HG03196 (cell line): ENCODE measurements around the gene KIF14.
"Not testable (repeated sequence)": the region's sequence is repeated elsewhere in the genome, so short reads cannot be mapped to it uniquely, and the experiment has no call there.

Experiments used
- ATAC-seq: cut with Tn5 transposase; IDR thresholded peaks from one replicate; pipeline ENCODE4 v1.9.1; 2021; ENCODE audit not compliant: unreplicated experiment

The KIF14 gene

DNA sequence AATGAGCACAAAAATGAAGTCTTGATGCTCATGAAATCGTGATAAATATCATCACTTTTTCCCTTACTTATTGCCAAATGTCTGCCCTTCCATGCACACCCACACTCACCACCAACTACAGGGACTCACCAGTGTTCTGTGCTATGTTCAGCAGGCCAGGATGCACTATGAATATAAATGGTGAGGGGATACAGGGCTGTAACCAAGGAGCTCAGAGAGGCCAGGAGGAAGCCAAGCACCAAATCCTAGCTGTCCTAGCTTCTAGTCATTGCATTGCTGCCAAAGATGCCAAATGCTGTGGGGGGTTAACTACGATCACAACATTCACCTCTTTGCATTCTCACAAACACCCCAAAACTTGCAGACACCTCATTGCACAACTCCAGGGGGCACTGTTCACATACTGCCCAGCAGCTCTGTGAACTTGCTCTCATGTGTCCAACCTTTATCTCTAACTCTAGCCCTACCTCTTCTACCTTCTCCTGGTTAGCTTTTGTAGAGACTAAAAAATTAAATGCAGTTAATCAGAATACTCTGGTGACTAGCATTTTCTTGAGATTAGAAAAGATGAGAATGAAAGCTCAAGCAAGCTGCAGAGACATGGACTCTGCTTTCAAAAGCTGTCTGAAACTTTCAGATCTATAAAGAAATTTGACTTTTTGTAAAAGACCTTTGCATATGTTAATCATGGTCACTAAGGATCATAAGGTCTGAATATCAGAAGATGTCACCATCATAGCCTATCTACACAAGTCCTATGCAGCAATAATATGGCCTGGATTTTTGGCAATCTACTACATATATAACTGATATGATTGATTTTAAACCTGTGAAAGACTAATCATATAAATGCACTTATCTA, 13.9 kb upstream of the KIF14 start:
- ATAC-seq, result no peak

DNA sequence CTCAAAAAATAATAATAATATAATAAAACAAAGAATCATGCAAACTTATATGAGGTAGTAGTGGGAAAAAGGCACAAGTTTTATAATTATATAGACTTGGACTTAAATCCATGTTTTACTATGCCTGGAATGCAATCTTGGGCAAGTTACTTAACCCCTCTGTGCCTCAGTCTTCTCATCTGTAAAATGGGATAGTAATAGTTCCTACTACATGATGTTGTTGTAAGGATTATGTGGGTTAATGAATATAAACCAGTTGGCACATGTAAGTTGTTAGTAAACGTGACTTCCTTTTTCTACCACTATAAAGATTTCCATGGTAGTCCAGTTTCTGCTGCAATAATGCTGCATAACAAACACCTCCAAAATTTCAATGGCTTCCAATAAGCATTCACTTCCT, 10.8 kb upstream of the KIF14 start:
- ATAC-seq, result no peak

DNA sequence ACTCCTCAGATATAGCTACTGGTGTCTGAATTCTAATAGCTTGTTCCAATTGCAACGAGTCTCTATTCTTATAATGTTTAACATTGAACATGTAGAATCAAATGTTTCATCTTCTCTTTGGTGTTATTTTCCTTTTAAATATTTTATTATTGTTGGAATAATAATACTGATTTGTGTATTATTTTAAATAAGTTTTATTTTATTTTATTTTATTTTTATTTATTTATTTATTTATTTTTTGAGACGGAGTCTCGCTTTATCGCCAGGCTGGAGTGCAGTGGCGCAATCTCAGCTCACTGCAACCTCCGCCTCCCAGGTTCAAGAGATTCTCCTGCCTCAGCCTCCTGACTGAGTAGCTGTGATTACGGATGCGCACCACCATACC, 10.0 kb upstream of the KIF14 start:
- not testable (repeated sequence) for ATAC-seq

DNA sequence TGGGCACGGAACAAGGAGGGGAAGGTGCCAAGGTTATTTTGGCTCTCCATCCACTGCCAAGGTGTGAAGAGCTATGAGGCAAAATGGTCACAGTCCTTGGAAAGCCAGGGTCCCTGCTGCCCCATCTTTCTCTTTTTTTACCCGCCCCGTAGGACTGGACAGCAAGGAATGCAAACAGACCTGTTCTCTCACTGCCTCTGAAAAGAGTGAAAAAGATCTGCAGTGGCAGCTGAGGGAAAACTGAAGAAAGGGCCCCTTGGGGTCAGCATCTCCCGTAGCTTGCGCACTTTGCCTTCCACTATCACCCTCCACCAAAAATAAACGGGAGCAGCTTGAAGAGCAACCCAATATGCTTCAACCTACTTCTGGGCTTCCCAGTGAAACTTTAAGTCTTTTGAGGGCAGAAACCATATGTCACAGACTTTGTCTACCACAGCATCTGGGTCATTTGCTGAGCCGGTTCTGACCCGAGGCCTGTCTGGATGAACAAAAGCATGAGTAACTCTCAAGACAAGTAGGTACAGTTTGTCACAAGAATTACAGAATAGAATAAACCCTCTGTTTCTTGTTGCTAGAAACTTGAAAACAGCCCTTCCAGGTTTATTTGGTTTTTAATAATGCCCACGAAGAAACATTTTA, 9.4 kb upstream of the KIF14 start:
- ATAC-seq, result no peak

DNA sequence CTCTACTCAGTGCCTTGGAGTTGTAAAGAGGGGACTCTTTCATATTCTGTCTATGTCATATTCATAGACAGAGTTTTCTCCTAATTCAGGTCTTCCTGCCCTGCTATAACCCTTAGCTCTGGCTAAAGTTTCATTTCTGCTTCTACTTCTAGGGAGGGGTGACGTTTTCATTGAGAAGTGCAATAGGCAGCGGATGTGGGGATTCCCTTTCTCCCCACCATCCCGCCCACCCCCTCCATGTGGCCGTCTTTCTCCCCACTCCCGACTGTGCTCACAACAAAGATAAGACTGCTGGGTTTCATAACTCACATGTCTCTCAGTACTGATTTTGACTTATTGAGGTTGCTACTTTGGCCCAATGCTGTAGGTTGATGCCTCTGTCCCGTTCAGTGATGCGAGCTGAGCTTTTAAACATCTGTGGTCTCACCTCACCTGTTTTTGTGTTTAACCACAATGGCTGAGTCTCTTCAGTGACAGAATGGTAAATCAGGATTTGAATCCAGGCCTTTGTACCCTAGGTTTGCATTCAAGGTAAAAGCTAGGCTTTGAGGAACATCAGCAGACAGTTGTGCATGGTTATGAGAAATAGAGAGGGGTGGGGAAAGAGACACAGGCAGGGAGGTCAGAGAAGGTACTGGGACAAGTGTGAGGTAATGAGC, 7.8 kb upstream of the KIF14 start:
- ATAC-seq, result peak; percentile 56

DNA sequence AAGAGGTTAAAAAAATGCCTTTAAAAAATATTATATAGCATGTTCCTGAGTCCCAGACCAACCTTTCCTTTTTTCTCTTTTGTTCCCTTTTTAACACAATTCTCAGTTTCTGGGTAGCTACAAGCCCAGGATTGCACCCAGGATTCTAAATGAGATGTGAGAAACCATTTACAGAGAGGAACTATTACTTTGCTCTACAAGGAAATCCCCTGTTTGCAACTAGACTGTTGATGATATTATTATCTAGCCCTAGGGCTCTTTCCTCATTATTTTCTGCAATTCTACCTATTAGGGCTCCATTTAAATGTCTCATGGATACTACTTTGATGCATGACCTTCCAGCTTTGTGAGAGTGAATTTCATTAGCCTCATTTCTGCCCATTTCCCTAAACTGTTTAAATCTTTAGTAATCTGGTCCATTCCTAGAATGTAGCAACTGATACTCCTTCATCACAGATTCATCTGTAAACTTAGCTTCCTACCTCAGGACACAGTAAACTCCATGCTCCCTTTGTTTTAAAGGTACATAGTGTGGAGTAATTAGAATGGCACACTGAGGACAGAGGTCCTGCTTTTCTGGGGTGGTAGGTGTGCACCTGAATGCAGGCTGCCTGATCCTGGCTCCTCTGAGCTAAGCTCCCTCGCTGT, 7.1 kb upstream of the KIF14 start:
- peak; percentile 32 for ATAC-seq

DNA sequence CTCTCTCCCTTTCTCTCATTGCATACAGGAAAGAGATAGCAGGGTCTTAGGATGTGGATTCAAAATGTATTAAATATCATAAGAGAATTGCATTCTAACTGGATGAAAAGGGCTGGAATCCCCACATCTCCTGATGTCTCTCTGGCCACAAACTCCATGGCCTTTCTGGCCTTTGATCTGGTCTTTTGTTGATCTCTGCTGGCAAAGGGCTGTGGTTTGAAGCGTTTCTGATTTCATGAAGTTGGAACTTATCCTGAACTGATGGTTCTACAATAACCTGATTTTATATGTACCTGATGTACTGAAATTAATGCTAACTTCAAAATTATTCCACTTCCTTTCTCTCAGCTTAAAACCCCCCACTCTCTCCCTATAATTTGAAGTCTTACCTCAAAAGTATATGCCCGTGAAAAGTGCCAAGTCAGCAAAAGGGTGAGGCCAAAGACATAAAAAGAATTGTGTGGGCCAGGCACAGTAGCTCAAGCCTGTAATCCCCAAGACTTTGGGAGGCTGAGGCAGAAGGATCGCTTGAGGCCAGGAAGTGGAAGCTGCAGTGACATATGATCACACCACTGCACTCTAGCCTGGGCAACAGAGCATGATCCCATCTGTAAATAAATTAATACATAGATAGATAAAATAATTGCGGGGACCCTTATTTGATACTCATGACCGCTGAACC, 6.4 kb upstream of the KIF14 start:
- ATAC-seq, result no peak

DNA sequence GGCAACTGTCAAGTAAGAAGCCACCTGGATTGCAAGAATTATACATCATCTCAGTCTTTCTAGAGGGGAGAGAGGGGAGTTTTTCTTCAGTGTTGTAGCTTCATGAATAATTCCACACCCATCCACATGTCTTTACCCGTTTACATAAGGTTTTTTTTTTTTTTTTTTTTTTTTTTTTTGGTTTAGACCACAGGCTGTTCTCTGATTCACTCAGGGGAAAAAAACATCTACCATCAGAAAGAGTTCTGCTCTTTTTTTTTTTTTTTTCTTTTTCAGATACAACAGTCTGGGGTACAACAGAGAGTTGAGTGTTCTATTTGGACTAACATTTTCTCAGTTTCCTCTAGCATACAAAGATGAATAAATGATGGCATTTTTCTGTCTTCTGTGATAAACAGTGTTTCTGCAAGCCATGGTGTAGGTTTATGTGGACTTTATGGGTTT, 4.9 kb upstream of the KIF14 start:
- ATAC-seq, result no peak

DNA sequence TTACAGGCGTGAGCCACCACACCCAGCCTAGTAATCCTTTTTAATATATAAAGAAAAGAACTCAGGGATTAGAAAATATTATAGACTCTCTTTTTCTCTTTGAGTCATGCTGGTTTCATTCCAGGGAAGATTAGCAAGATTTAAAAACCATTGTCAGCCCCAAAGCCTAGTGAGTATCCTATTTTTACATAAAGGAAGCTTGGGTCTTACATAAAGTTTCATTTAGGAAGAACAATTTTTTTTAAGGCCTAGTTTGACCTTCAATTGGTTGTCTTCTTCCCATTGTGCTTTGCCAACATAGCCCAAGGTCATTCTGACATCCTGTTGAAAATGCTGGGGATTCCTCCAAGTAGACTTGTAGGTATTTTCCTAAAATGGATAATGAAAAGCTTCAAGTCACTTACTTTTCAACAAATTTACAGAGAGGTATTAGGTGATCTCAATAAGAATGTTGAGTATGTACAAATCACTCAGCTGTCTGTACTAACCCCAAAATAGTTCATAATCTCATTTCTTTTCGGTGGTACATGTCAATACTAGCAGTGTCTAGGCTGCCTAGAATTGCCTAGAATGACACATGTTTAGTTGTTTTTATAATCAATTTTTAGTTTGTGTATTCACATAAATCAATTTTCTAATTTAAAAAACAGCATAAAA, 4.3 kb upstream of the KIF14 start:
- no peak for ATAC-seq

DNA sequence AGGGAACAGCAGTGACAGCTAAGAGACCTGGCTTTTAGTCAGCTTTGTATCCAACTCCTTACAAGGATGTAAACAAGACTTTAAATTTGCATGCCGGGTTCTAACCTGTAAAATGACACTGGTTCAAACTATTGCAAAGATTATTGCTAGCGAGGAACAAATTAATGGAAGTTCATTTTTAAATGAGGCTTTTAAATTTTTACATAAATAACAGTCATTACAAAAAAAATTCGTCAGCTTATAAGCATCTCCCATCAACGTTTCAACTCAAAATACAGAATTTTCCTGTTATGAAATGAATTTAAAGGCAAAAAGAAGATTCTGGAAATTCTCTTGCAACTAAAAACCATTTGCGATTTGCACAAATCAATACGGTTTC, 668 bp downstream of the KIF14 start:
- no peak for ATAC-seq

DNA sequence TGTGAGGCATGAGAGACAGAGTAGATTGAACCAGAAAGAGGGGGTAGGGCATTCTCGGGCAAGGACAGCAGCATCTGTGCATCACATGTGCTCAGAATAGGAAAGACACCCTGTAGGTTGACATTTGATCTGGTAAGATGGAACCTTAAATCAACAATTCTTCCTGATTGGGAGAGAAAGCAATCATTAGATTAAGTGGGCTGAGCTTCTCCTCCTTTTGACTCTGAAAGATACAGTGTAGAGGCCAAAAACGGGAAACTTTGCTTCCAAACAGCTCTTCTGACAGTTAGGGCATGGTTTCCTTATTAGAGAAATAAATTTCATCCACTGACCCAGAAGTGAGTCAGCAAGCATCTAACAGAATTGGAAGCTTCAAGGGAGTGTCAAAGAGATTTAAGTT, 9.7 kb downstream of the KIF14 start:
- ATAC-seq, result no peak

DNA sequence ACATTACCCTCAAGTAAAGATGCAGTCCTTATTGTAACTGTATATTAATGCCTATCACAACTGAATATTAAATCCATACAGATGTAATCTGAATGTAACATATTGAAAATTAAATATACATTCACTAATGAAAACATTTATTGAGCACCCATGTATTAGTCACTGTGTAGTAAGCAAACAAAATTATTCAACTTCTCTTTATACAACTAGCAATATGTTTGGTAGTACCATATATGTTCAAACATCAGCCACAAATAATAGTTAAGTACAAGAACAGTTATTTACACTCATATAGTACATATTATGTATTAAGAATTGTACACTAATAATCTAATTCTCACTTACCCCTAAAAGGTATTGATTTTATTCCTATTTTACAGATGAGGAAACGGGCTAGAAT, 17.9 kb downstream of the KIF14 start:
- no peak for ATAC-seq

DNA sequence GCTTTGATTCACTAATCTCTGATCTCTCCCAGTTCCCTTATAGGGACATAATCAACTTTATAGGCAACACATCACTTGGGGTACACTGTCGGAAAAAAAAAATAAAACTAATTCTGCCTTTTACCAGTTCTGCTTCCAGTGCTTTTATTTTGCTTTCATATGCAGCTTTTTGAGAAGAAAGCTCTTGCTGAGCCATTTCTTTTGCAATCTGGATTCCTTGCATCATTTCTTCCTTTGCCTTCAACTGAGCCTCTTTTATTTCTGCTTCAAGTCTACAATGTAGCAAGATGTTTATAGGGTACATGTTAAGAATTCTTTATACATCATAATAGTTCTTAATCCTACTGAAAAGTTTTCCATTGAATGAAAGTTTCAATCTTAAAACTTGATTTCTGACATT, 30.6 kb downstream of the KIF14 start:
- ATAC-seq, result no peak

DNA sequence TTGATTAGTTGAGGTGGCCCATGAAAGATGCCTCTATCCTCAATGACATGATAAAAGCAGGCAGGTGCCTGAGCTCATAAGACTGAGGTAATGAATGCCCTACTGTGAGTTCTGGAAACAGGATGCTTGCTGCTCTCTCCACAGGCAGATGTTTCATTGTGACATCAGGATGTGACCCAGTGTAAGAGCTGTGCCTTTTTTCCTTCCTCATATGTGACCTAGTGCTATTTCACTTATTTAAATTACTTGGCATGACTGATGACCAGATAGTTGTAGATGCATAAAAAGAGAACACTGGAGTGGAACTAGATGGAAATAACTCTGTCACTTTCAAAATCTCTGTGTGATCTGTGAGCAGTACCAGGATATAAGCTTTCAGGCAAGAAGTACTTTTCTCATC, 31.9 kb downstream of the KIF14 start:
- ATAC-seq, result no peak

DNA sequence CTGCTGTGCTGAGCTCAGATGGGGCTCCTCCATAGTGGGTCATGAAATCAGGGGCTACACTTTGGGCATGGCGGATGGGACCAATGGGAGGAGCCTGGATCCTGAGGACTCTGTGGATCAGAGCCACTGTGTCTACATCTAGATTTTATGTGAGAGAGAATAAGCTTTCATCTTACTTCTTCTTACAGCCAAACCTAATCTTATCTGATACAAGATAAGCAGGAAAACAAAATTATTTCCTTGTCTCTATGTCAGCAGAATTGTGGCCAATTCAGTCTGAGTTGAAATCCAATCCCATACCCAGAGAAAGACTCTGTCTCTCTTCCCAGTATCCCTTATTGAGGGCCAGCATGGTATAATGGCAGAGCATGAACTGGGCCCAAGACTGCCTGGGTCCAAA, 56.2 kb downstream of the KIF14 start:
- ATAC-seq, result no peak

DNA sequence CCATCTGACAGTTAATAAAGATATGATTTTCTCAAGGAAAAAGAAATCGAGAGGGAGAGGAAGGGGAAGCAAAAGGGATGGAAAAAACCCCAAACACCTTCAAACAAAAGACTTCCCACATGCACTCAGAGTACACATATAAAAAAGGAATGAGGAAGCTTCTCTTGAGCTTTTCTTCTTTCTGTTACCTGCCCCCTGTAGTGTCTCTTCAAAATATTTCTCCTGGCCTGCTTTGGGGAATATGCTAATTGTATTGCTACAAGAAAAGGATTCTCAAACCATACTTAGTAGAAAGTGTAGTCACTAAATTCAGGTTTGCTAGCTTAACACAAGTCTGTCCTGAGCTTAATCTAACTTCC, 58.7 kb downstream of the KIF14 start:
- peak; percentile 14 for ATAC-seq

DNA sequence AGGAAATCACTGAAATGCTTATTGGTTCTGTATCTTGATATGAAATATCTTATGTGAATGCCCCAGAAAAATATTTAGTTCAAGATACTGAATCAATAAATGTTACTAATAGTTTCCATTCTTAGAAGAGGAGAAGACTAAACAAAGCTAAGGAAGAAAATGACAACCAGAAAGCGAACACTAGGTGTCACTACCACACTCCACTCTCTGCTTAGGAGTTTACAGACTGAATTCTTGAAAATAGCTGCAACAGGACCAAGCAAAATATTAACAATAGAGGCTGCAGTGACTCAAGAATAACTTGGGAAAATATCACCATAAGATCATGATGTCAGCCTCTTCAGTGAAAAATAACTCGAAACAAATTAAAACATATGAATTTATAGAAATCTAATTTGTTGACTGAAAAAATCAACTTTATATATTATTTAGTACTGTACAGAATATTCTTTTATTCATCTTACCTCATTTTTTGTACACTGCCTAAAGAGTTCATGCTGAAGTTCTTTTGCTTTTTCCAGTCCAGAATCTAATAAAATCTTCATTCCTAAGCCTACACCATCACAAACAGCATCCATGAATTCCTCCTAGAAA, 61.6 kb downstream of the KIF14 start:
- no peak for ATAC-seq

DNA sequence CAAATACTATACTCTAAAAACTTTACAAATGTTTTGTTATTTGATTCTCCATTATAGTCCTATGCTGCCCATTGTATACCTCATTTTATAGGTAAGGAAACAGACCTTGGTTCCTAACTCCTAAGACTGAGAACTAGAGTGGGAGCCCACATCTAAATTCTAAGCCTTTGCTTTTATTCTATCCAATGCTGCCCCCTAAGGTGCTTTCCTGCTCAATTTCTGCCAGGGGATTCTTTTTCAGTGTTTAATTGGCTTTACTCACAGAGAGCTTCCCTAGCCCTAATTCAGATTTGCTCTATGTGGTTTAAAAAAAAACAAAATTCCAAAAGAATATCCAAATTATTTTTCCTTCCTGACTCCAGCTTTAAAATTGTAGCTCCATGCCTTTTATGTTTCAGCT, 64.5 kb downstream of the KIF14 start:
- ATAC-seq, result no peak

DNA sequence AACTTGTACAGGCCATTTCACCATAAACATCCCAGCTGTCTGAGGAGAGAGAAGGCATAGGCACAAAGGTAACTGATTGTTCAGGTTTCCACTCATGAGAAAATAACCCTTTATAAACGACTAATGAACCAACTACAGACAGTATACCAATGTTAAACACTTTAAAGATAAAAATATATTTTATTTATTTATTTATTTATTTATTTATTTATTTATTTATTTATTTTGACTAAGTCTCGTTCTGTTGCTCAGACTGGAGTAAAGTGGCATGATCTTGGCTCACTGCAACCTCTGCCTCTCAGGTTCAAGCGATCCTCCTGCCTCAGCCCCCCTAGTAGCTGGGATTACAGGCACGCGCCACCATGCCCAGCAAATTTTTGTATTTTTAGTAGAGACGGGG, 67.8 kb downstream of the KIF14 start:
- not testable (repeated sequence) for ATAC-seq

DNA sequence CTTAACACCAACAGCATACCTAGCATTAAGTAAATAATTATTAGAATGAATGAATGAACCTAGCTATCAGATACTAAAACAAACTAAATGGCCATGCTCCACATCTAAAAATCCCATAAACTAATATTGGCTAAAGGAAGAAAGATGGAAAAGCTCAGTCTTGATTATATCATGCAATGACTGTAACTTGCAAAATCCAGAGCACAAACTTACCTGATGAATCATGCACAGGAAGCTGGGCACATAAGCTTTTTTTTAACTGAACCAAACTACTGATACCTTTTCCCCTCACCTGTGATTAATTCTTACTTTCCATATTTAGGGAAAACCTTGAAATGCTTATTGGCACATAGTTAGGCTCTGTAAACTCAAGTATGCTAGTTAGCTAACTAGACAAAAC, 70.2 kb downstream of the KIF14 start:
- no peak for ATAC-seq
